OCI-M1 (cell line): ENCODE data around the gene C14orf180.

ENCODE experiments used
- DNase-seq: peaks from one replicate; lab custom pipeline; 2025; lab: John Stamatoyannopoulos, UW

Gene C14orf180

DNA sequence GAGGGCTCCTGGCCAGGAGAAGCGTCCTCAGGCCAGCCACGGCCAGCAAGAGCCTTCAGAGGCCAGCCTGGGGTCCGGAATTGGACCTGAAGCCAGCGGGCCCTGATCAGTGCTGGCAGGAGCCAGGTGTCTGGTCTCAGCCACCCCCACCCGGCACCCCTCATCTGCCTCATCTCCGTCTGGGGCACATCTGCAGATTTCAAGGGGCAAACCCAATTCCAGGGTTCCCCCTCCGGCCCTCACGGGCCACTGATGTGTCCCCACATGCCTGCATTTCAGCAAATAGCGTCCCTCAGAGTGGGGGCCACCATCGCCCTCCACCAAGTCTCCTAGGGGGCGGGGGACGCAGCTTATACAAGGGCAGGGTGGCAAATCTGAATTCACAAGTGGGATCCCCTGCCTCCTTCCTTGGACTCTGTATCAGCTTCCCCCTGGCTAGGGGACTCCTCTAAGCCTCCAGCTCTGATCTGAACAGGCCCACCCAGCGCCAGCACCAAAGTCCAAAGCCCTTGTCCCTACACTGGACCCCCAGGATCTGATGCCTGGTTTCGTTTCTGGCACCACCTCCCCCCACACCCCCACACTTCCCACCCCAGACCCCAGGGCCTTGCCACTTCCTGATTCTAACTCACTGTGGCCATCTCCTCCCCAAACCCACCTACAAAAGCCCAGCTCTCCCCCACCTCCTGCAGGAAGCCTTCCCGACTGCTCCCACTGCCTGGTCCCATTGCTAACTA, 14.9 kb downstream of the C14orf180 start:
- DNase-seq = no peak

DNA sequence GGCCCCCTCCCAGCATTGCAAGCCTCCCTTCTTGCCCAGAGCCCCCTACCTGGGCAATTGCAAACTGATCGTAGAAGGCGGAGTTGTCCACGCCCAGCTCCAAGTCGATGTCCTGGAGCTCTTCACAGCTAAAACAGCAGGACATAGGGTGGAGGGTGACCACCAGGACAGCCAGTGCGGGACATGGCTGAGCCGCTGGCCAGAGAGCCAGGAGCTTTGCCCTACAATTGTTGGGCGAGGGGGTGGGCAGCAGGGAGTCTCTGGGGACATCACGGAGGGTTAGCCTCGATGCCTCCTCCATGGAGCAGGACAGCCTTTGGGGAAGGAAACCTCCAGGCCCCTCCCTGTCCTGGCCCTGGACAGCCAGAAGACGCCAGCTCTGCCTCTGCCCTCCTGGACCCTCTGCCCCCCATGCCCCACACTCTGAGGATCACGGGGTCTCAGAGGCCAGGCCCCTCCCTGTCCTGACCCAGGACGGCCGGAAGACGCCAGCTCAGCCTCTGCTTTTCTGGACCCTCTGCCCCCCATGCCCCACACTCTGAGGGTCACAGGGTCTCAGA, 15.6 kb downstream of the C14orf180 start:
- DNase-seq = no peak

DNA sequence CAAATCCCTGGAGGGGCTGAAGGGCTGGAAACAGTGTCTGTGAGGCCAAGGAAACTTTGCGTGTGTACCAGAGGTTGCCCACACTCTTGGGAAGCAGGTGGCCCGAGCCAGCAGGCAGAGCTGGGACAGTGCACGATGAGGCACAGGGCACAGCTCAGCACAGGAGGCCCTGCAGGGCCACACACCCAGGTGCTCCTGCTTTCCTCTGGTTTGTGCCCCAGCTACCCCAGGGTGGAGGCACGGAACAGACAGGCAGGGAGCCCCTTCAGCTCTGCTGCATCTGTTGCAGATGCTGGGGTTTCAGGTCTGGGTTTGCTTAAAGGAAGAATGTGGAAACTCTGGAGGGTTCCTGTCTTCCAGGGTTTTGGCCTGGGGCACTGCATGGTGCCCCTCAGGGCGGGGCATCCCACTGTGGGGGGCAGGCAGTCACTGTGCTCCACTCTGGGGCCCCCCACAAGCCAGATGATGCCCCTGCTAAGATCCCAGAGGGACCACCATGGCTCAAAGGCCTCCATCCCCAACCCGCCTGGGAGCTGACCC, 16.4 kb downstream of the C14orf180 start:
- no peak for DNase-seq

DNA sequence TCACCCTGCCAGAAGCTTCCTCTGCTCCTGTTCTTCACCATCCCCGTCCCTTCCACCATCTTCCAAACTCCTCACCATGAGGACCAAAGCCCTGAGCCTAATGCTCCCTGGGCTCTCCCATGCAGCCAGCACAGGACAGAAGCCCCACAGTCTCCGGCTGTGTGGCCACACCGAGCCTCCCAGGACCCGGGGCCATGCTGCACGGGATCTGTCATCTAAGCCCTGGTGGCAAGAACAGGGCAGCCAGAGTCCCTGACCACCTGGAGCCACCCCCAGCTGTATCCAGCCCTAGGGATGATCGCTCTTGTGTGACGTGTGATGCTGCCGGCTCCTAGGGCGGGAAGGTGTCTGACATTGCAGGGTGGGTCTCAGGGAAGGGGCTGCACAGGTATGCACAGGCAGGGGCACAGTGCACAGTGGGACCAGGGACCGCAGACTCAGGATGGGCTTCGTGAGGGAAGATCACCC, 16.9 kb downstream of the C14orf180 start:
- DNase-seq = no peak

DNA sequence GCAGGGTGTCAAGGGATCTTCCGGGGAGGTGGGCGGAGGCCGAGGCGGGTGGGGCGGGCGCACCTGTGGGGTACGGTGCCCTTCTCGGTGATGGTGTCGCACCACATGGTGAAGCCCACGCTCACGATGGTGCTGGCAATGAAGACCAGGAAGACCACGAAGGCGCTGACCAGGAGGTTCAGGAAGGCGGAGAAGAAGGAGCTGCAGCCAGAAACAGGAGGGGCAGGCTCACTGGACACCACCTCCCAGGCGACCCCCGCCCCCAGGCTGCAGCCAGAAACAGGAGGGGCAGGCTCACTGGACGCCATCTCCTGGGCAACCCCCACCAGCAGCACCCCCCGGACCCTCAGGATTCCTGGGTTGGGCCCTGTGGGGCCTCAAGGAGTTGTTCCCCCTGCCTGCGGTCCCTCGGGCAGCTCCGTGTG, 17.4 kb downstream of the C14orf180 start:
- no peak for DNase-seq

DNA sequence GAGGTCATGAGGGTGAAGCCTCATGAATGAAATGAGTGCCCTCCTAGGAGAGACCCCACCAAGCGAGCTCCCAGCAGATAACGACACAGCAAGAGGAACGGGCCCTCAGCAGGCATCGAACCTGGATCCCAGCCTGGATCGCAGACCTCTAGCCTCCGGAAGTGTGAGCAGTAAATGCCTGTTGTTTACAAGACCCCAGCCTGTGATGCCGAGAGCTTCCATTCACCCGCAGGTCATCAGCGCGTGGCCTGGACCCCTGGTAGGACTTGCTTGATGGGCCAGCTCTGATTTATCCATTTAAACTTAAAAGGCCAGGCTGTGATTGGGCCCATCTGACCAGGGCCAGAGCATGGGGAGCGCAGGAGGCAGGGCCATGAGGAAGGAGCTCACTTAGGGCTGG, 18.0 kb downstream of the C14orf180 start:
- DNase-seq = no peak

DNA sequence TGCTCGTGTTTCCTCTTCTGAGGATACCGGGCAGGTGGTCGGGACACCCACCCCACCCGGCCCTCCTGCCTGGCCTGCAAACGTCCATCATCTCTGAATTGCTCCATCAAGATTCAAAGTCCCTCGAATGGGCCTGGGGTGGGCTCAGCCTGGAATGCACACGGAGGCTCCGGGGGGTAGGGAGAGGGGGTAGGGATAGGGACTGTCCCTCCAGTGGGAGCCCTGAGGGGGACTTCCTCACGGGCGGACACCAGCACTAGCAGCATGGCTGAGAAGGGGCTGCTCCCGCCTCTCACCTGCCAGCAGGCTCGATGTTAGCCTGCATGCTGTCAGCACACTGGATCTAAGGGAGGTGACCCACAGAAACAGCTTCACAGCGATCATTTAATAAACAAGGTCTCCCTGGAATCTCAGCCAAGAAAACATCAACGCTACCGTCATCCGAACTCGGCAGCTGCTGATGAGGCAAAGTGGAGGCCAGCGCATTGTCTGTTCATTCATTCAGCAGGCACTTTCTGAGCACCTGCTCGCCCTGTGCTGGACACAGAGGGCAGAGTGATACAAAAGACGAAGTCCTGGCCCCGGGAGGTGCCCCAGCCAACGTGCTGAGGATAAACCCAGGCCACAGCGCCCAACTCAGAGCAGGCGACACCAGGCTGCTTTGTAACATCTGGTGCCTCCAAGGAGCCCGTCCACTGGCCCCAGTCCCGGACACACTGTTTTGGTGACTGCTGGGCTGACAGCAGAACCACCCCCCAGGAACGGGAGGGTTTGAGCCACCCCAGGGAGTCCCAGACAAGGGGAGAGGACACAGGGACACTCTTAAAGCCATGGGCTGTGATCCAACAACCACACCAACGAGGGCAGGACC, 18.7 kb downstream of the C14orf180 start:
- no peak for DNase-seq

DNA sequence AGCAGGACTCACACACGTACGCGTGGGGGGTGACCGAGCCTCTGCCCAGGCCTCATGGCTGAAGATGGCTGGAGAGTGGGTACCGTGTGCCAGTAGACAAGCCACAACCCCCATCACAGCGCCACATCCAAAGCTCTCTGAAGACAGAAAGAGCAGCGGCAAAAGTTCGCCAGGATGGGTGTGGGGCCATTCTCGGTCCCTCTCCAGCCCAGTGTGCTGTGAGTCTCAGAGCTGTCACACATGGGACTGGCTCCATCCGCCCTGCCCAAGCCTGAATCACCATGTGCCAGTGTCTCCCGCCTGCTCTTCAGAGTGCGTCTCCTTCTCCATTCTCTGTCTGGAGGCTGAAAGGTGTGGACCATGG, 19.3 kb downstream of the C14orf180 start:
- DNase-seq = no peak

DNA sequence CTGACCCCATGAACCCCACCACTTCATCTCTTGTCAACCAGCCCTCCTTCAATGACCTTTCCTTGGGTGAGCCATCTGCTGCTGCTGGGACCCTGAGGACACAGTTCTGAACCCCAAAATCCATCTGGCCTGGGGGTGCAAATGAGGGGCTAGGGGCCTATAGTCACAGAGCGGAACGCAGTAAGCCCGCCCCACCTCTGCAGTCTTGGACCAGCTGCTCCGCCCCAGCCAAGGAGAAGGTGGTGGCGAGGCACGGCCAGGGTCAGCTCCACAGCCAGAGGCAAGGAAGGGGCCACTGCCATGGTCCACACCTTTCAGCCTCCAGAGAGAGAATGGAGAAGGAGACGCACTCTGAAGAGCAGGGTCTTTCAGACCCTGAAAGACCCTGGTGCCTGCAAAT, 19.9 kb downstream of the C14orf180 start:
- no peak for DNase-seq

DNA sequence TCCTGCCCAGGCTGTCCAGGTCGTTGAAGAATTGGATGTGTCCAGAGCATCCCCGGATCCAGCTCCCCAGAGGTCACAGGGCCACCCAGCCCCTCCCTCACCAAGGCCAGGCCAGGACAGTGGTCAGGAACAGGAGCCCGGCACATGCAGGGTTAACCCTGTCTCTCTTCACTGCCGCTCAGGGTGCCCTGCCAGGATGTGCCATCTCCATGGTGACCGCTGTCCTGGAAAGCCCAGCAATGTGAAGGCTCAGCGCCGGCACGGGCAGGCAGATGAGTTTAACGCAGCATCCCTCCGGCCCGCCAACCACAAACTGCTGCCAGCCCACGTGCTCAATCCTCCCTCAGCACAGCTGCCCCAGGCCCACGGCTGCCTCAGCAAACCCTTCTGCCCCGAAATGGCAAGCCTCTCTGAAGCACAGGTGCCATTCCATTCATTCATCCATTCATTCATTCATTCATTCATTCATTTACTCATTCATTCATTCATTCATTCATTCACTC, 20.6 kb downstream of the C14orf180 start:
- no peak for DNase-seq

DNA sequence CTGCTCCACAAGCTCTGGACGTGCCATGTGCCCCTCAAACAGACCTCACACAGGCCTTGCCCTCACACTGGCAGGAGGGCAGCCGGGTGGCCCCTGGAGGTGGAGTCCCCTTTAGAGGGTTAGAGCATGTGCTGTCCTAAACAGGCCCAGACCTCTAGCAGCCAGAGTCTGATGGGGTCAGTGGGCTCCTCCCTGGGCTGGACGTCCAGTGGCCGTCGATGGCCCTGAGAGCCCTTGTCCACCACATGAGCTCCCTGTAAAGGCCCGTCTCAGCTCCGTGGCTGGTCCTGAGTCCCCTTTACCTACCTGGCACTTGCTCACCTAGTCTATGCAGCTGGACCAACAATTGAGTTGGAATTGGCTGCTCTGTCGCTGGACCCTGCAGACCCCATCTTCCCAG, 21.2 kb downstream of the C14orf180 start:
- no peak for DNase-seq

DNA sequence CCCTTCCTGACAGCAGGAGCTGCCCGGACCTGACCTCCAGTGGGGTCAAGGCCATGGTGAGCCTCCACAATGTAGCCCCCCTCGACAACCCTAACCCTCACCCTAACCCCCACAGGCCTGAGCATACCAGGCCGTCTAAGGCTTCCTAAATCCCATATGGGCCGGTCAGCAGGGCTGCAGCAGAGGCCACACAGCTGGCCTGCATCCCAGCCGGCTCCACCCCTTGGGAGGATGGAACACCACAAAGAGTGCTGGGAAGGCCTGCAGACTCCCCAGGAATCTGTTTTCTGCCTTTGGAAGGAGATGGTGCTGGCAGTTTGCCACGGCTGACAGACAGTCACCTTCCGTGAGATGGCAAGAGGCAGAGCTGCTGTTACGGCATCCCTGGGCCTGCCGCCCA, 22.2 kb downstream of the C14orf180 start:
- no peak for DNase-seq

DNA sequence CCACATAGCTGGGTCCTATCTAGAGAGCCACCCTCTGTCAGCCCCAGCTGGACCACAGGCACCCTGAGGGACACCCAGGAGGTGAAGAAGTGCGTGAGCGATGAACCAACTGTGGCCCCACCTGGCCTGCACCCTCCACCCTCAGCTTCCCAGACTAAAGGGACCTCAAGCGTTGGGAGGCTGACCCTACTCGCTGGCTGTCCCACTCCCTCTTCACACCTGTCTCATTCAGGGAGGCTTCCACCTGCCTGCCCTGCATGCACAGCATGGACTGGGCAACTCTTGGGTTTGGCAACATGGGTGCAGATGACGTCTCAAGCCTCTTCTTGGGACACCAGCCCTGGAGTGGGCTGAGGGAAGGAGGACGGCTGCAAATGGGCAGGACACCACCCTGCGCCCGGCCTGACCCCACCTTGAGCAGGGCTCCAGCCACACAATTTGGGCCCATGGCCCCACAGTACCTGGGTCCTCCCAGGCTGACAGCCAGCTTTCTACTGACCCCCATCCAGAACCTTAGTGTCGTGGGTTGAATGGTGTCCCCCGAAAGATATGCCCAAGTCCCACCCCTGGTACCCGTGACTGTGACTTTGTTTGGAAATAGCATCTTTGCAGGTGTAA, 22.9 kb downstream of the C14orf180 start:
- no peak for DNase-seq

DNA sequence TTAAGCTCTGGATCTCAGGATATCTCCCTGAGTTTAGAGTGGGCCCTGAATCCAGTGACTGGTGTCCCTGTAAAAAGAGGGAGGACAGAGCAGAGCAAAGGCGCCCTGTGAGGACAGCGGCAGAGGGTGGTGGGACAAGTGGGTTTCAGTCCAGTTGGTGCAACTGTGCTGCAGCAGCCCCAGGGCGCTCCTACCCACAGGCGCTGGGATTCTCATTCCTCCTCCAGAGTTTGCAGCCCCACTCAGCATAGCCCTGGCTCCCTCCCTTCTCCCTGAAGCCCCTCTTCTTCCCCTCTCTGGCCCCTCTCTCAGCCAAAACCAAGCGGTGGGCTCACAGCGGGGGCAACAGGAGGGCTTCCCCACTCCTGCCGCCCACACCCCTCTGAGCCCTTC, 23.4 kb downstream of the C14orf180 start:
- DNase-seq = no peak

DNA sequence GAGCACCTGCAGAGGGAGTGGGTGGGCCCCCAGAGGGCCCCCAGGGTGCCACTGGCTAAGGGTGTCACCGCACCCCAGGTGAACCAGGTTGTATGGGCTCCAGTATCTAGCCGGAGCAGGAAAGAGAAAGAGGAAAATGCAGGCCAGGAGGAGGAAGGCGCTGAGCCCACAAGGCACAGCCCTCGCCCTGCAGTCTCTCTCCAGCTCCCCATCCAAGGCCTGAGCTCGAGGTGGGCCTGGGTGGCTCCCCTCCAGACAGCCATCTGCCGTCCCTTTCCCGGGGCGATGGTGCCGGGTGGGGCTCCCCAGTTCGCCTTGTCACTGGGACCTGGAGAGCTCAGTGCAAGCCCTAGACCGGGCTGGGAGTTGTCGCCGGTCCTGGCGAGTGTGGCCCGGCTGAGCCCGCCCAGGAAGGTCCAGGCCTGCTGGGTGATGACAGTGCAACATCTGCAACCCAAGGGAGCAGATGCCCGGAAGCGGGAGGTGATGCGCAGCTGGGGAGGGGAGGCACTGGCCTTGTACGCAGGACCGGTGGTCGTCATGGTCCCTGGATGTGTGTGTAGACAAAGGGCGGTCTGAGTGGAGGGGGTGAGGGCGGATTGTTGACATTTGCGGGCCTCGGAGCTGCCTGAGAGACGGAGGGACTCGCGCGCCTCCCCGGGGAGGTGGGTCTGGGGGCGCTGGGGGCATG, 24.3 kb downstream of the C14orf180 start:
- DNase-seq = no peak

DNA sequence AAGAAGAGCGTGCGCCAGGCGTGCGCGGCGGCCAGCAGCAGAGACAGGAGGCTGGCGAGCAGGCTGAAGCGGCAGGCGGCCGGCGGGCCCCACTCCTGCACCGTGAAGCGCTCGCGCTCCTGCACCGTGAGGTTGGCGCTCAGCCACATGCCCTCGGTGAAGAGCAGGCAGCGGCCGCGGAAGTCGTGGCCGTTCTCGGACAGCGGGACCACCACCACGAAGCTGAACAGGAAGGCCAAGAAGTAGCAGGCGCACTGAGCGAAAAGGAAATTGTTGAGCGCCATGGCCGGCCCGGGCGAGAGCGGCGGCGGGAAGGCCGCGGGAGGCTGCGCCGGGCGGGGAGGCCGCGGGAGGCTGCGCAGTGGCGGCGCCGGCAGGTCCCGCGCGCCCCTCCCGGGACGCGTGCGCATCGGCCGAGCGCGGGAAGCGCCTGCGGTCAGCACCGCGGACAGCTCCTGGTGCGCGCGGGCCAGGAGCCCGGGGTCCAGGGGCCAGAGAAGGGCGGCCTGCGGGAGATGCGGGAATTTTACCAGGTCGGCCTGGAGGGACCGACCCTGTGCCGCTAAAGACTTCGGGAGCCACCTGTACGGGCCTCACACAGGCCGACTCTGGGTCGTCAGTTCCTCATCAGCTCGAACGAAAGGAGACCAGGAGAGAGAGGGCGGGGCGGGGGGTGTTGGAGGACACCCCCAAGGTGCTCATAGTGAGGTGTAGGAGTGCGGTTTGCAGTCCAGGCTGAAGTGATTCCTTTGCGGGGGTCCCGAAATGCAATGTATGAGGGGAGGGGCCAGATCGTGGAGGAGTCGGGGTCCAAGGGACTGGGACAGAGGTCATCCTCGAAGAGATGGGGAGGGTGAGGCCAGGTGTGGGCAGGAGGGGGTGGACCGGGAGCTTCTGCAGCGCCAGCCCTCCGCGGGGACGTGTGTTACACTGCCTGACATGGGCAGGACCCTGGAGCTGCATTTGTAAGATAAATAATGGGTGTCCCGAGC, 25.2 kb downstream of the C14orf180 start, which contains the start of gene TMEM179:
TSS of gene TMEM179 (minus strand) at position 315 of the 992 bp plus-strand sequence. CDS start at position 284, 31 bp downstream.
- DNase-seq = no peak

DNA sequence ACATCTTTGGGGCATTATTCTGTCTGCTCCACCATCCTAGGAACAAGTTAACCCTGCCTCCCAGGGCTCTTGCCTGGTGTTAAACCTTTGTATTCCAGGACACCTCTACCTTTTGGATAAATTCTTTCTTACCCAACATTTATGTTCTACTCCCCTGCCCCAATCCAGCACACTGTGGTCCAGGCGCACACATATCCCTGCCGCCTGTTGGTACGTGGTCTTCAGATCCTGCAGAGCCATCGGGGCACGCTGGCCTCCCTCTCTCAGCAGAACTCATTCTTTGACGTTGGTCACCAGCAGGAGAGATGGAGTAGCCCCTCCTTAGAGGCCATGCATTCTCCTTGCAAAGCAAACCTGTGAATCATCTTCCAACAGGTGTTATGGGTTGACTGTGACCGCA, 30.1 kb downstream of the C14orf180 start:
- no peak for DNase-seq

DNA sequence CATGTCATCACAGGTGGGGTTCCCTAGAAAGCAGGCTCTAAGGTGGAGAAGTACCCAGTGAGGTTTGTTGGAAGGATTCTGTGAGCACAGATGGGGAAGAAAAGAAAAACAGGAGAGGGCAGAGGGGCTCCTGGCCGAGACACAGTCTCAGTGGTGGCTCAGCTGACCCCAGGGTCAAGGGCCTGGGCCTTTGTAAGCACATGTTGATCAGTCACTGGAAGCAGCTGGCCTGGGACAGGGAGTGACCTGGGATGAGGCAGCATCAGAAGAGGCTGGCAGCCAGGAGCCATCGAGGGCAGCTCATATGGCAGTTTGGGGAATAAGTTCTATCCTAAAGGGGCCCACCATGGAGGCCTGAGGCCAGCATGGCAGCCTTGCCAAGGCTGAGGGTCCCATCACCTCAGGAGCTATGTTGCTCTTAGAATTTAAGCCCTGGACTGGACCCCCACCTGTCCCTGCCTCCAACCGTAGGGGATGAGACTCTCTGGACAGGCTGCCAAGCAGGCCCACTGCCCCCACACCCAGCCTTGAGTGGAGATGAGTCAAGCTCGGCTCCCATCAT, 31.3 kb downstream of the C14orf180 start:
- DNase-seq = no peak

DNA sequence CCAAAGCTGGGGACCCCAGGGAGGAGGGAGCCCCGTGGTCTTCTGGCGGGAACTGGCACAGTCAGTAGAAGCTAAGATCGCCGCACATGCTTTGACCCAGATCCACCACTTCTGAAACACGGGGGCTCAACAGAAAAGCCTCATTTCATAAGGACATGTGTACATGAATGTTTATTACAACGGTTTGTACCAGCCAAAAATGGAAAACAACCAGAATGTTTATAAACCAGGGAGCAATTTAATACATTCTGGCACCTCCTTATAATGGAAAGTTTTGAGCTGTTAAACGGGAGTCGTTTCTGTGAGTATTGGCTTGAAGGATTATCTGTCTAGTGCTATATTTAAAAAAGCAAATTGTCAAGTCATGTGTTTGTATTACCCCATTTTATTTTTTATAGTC, 32.3 kb downstream of the C14orf180 start:
- no peak for DNase-seq
